Activated CD8-positive, alpha-beta memory T cell treated with anti-CD3 and anti-CD28 coated beads, Interleukin-2, amount 50 U/mL, for 24 hours (primary cell): Measurements from ENCODE around the gene DND1.
"Not testable (repeated sequence)": the region's sequence is repeated elsewhere in the genome, so short reads cannot be mapped to it uniquely, and the experiment has no call there.

Experiments
- DNase-seq: peaks from one replicate; pipeline ENCODE4 v3.0.0-alpha.2; 2020; ENCODE audit errors: extremely low read depth

Gene DND1

GRCh38 chr5:140631036-140631417 is 42.3 kb downstream of the DND1 start:
- no peak for DNase-seq

GRCh38 chr5:140630292-140631035 is 42.9 kb downstream of the DND1 start:
- no peak for DNase-seq

- DNase-seq, result no peak
Observed at GRCh38 chr5:140628711-140629110, 44.7 kb downstream of the DND1 start.

- DNase-seq, result no peak
Observed at GRCh38 chr5:140627972-140628371, 45.4 kb downstream of the DND1 start.

GRCh38 chr5:140624886-140625285 is 48.5 kb downstream of the DND1 start:
- DNase-seq, result not testable (repeated sequence)

GRCh38 chr5:140623061-140623460 is 50.3 kb downstream of the DND1 start:
- DNase-seq, result not testable (repeated sequence)

- no peak for DNase-seq
Observed at GRCh38 chr5:140622301-140622700, 51.1 kb downstream of the DND1 start.
